Activated T-helper 2 cell treated with anti-CD3 and anti-CD28 coated beads, Interferon-gamma antibody, Interleukin-2, Interleukin-4, amounts not matched to agents 10 μg/mL and 5 μg/mL and 100 μg/mL, durations not matched to agents 14 hours and 24 hours and 36 hours (primary cell): ENCODE measurements around the gene PIEZO2. TPM values are rescaled to one million over a fixed set of nuclear protein-coding genes. Genes with fewer than 3 reads are reported as not detected.

Source experiments
- DNase-seq: peaks from one replicate; pipeline ENCODE4 v3.0.0; 2021; ENCODE audit warnings: low spot score
- H3K27ac Mint-ChIP-seq: one replicate; pipeline ENCODE4 v1.8.0; 2021; ENCODE audit warnings: mixed read lengths
- H3K27me3 Mint-ChIP-seq: one replicate; pipeline ENCODE4 v1.8.0; 2021; ENCODE audit warnings: low read depth, mixed read lengths
- H3K36me3 Mint-ChIP-seq: one replicate; pipeline ENCODE4 v1.8.0; 2021; ENCODE audit warnings: low read depth, mixed read lengths
- H3K4me1 Mint-ChIP-seq: one replicate; pipeline ENCODE4 v1.8.0; 2021; ENCODE audit warnings: low read depth, mixed read lengths
- H3K4me3 Mint-ChIP-seq: one replicate; pipeline ENCODE4 v1.8.0; 2021; ENCODE audit warnings: low read depth, mild to moderate bottlenecking, moderate library complexity, mixed read lengths
- H3K9me3 Mint-ChIP-seq: one replicate; pipeline ENCODE4 v1.8.0; 2021; ENCODE audit warnings: mixed read lengths
- intact Hi-C: fragments of 100-400 bp; cut with micrococcal nuclease; formaldehyde crosslinking; loops from one replicate; pipeline ENCODE4 v1.15.1; 2023
- total RNA-seq: library from RNA; stranded (reverse); gene quantifications from 2 replicates; pipeline ENCODE4 v1.2.3, GENCODE V29; 2022

PIEZO2 gene
- total RNA-seq, 1 donor from 2014 or later = not detected

GRCh38 chr18:10838553-10838952 lies 310.8 kb downstream of the PIEZO2 start:
- no peak for DNase-seq
- H3K4me3 Mint-ChIP-seq = no peak overlapping the region
- intact Hi-C loops = no loop called here
- H3K27ac Mint-ChIP-seq = no peak overlapping the region
- no peaks in the 10 kb centered on the region for H3K9me3 Mint-ChIP-seq
- H3K36me3 Mint-ChIP-seq = no peaks in the 10 kb centered on the region
- no peaks in the 10 kb centered on the region for H3K27me3 Mint-ChIP-seq
- H3K4me1 Mint-ChIP-seq = no peaks in the 10 kb centered on the region

GRCh38 chr18:10834128-10834815 lies 315.1 kb downstream of the PIEZO2 start:
- no peaks in the 10 kb centered on the region for H3K4me1 Mint-ChIP-seq

GRCh38 chr18:10833656-10834055 lies 315.7 kb downstream of the PIEZO2 start:
- no peaks in the 10 kb centered on the region for H3K27me3 Mint-ChIP-seq
- H3K27ac Mint-ChIP-seq = no peak overlapping the region
- no peaks in the 10 kb centered on the region for H3K9me3 Mint-ChIP-seq
- no peaks in the 10 kb centered on the region for H3K4me1 Mint-ChIP-seq
- H3K4me3 Mint-ChIP-seq = no peak overlapping the region
- no peak for DNase-seq
- intact Hi-C loops = no loop called here
- H3K36me3 Mint-ChIP-seq = no peaks in the 10 kb centered on the region

More at GRCh38 chr18:10834128-10834815, 315.1 kb downstream of the PIEZO2 start:
- Mint-ChIP-seq H3K36me3 (no peaks in the 10 kb centered on the region), H3K9me3 (no peaks in the 10 kb centered on the region), H3K4me3 (no peak overlapping the region), H3K27me3 (no peaks in the 10 kb centered on the region), H3K27ac (no peak overlapping the region)
- no peak for DNase-seq
- intact Hi-C loops = no loop called here

- Mint-ChIP-seq H3K27me3 (peaks cover 16% of the 10 kb centered on the region), H3K4me1 (peaks cover 5% of the 10 kb centered on the region), H3K4me3 (no peak overlapping the region), H3K36me3 (no peaks in the 10 kb centered on the region), H3K27ac (no peak overlapping the region), H3K9me3 (no peaks in the 10 kb centered on the region)
- intact Hi-C loops = no loop called here
- DNase-seq = no peak
Measured at GRCh38 chr18:10826400-10826799, 323.0 kb downstream of the PIEZO2 start.

GRCh38 chr18:10822456-10822855 lies 326.9 kb downstream of the PIEZO2 start:
- Mint-ChIP-seq H3K27ac (no peak overlapping the region), H3K36me3 (no peaks in the 10 kb centered on the region), H3K9me3 (peaks cover 7% of the 10 kb centered on the region), H3K4me3 (no peak overlapping the region), H3K4me1 (peaks cover 5% of the 10 kb centered on the region), H3K27me3 (peaks cover 23% of the 10 kb centered on the region)
- intact Hi-C loops = no loop called here
- DNase-seq = no peak

- H3K27ac Mint-ChIP-seq = no peak overlapping the region
- intact Hi-C loops = no loop called here
- peaks cover 7% of the 10 kb centered on the region for H3K9me3 Mint-ChIP-seq
- peaks cover 20% of the 10 kb centered on the region for H3K27me3 Mint-ChIP-seq
- no peaks in the 10 kb centered on the region for H3K36me3 Mint-ChIP-seq
- peaks cover 5% of the 10 kb centered on the region for H3K4me1 Mint-ChIP-seq
- DNase-seq = no peak
- H3K4me3 Mint-ChIP-seq = no peak overlapping the region
Measured at GRCh38 chr18:10820681-10821080, 328.7 kb downstream of the PIEZO2 start.

GRCh38 chr18:10814336-10814735 lies 335.0 kb downstream of the PIEZO2 start:
- no peak overlapping the region for H3K27ac Mint-ChIP-seq
- no peaks in the 10 kb centered on the region for H3K36me3 Mint-ChIP-seq
- H3K4me3 Mint-ChIP-seq = no peak overlapping the region
- H3K4me1 Mint-ChIP-seq = no peaks in the 10 kb centered on the region
- intact Hi-C loops = no loop called here
- DNase-seq = no peak
- H3K9me3 Mint-ChIP-seq = no peaks in the 10 kb centered on the region
- no peaks in the 10 kb centered on the region for H3K27me3 Mint-ChIP-seq

- no peaks in the 10 kb centered on the region for H3K9me3 Mint-ChIP-seq
- no peak overlapping the region for H3K4me3 Mint-ChIP-seq
- H3K27me3 Mint-ChIP-seq = no peaks in the 10 kb centered on the region
- H3K36me3 Mint-ChIP-seq = no peaks in the 10 kb centered on the region
- H3K27ac Mint-ChIP-seq = no peak overlapping the region
- intact Hi-C loops = no loop called here
- H3K4me1 Mint-ChIP-seq = no peaks in the 10 kb centered on the region
- DNase-seq = no peak
Measured at GRCh38 chr18:10805587-10806118, 343.7 kb downstream of the PIEZO2 start.

GRCh38 chr18:10804126-10804525 lies 345.2 kb downstream of the PIEZO2 start:
- Mint-ChIP-seq H3K27me3 (no peaks in the 10 kb centered on the region), H3K9me3 (no peaks in the 10 kb centered on the region), H3K4me3 (no peak overlapping the region), H3K27ac (no peak overlapping the region), H3K4me1 (no peaks in the 10 kb centered on the region), H3K36me3 (no peaks in the 10 kb centered on the region)
- no peak for DNase-seq
- intact Hi-C loops = no loop called here

GRCh38 chr18:10798727-10799550 lies 350.4 kb downstream of the PIEZO2 start:
- Mint-ChIP-seq H3K36me3 (no peaks in the 10 kb centered on the region), H3K9me3 (no peaks in the 10 kb centered on the region), H3K27me3 (peaks cover 7% of the 10 kb centered on the region), H3K4me1 (no peaks in the 10 kb centered on the region), H3K4me3 (no peak overlapping the region), H3K27ac (no peak overlapping the region)
- intact Hi-C loops = no loop called here
- no peak for DNase-seq

- DNase-seq = no peak
- H3K9me3 Mint-ChIP-seq = no peaks in the 10 kb centered on the region
- no peaks in the 10 kb centered on the region for H3K36me3 Mint-ChIP-seq
- H3K27me3 Mint-ChIP-seq = peaks cover 11% of the 10 kb centered on the region
- no peak overlapping the region for H3K27ac Mint-ChIP-seq
- intact Hi-C loops = no loop called here
- H3K4me1 Mint-ChIP-seq = no peaks in the 10 kb centered on the region
- no peak overlapping the region for H3K4me3 Mint-ChIP-seq
Measured at GRCh38 chr18:10797896-10798295, 351.5 kb downstream of the PIEZO2 start.

- H3K27ac Mint-ChIP-seq = no peak overlapping the region
- H3K9me3 Mint-ChIP-seq = no peaks in the 10 kb centered on the region
- H3K4me1 Mint-ChIP-seq = no peaks in the 10 kb centered on the region
- no peak overlapping the region for H3K4me3 Mint-ChIP-seq
- no peaks in the 10 kb centered on the region for H3K36me3 Mint-ChIP-seq
- DNase-seq = no peak
- peaks cover 20% of the 10 kb centered on the region for H3K27me3 Mint-ChIP-seq
- intact Hi-C loops = no loop called here
Measured at GRCh38 chr18:10794771-10795170, 354.6 kb downstream of the PIEZO2 start.

GRCh38 chr18:10793730-10794370 lies 355.5 kb downstream of the PIEZO2 start:
- H3K27me3 Mint-ChIP-seq = peaks cover 25% of the 10 kb centered on the region
- intact Hi-C loops = no loop called here
- no peaks in the 10 kb centered on the region for H3K9me3 Mint-ChIP-seq
- H3K4me1 Mint-ChIP-seq = peaks cover 1% of the 10 kb centered on the region
- no peaks in the 10 kb centered on the region for H3K36me3 Mint-ChIP-seq
- no peak overlapping the region for H3K27ac Mint-ChIP-seq
- no peak for DNase-seq
- no peak overlapping the region for H3K4me3 Mint-ChIP-seq
